GM12878 (cell line): ENCODE measurements around the gene TEKT2. TPM values are rescaled to one million over a fixed set of nuclear protein-coding genes. Genes with fewer than 3 reads are reported as not detected.

Experiments used
- ATAC-seq: fragments of 200-7000 bp; cut with Tn5 transposase; 3 replicates; pipeline ENCODE4 v1.9.1; 2020; ENCODE audit warnings: mild to moderate bottlenecking, moderate library complexity
- BruUV-seq: library from RNA; stranded (reverse); fragments of 400-500 nt; replicated peaks from 2 replicates; lab custom pipeline; 2021; lab: Mats Ljungman, UMichigan
- CTCF ChIA-PET: fragments of 300-600 bp; sonication (Branson Sonifier 250); formaldehyde crosslinking; extraction: SDS; loops from one replicate; lab custom pipeline; 2021; ENCODE audit warnings: inconsistent platforms; lab: Yijun Ruan, JAX
- POLR2A ChIA-PET: fragments of 350-600 bp; formaldehyde crosslinking; extraction: SDS; loops from one replicate; lab custom pipeline; 2021; ENCODE audit warnings: inconsistent platforms; lab: Charles Lee
- RAD21 ChIA-PET: fragments of 300-600 bp; sonication (Branson Sonifier 250); formaldehyde crosslinking; loops from one replicate; lab custom pipeline; 2023; ENCODE audit warnings: antibody characterized with exemption; ENCODE audit not compliant: unreplicated experiment; lab: Charles Lee
- SMC1A ChIA-PET: fragments of 300-600 bp; sonication (Branson Sonifier 250); formaldehyde crosslinking; loops from one replicate; lab custom pipeline; 2023; ENCODE audit not compliant: unreplicated experiment, uncharacterized antibody; lab: Charles Lee
- DNase-seq: peaks from one replicate; pipeline ENCODE4 v3.0.0-alpha.2; 2011; ENCODE audit warnings: low read depth, low spot score
- FAIRE-seq: peaks from 3 replicates; lab custom pipeline; 2011; peaks lifted over from hg19 to GRCh38; lab: Jason Lieb, UNC
- H2AFZ ChIP-seq: 2 replicates; pipeline ENCODE4 v1.6.0; 2011; ENCODE audit warnings: low read depth, low read length, control low read depth; ENCODE audit not compliant: control insufficient read depth
- H3K27ac ChIP-seq: 2 replicates; pipeline ENCODE4 v1.5.1; 2011; ENCODE audit warnings: control low read depth; ENCODE audit not compliant: control insufficient read depth, insufficient read depth
- H3K27me3 ChIP-seq, 2 experiments: replicated peaks in 1 of 2; 2 replicates each; pipeline versions ENCODE4 v1.6.0 to v1.6.1; 2011; ENCODE audit warnings: low read length in 1 of 2; ENCODE audit not compliant: control insufficient read depth in 2 of 2, insufficient read depth in 2 of 2
- H3K36me3 ChIP-seq, 2 experiments: 2 replicates each; pipeline ENCODE4 v1.5.1; 2011; ENCODE audit warnings: low read length in 1 of 2; ENCODE audit not compliant: control insufficient read depth in 2 of 2, insufficient read depth in 2 of 2
- H3K4me1 ChIP-seq: 2 replicates; pipeline ENCODE4 v1.6.1; 2011; ENCODE audit warnings: mild to moderate bottlenecking, low read length, moderate library complexity, mixed read lengths; ENCODE audit not compliant: control insufficient read depth, insufficient read depth
- H3K4me2 ChIP-seq: 2 replicates; pipeline ENCODE4 v1.6.0; 2011; ENCODE audit warnings: control low read depth; ENCODE audit not compliant: control insufficient read depth, insufficient read depth
- H3K4me3 ChIP-seq: fragments of 200-600 bp; sonication (generic); 2 replicates; pipeline ENCODE4 v1.5.1; 2016
- H3K79me2 ChIP-seq: 2 replicates; pipeline ENCODE4 v1.6.0; 2011; ENCODE audit warnings: low read length; ENCODE audit not compliant: control insufficient read depth, insufficient read depth
- H3K9ac ChIP-seq: 2 replicates; pipeline ENCODE4 v1.8.0; 2011; ENCODE audit warnings: low read length, control low read depth, mixed read lengths; ENCODE audit not compliant: control insufficient read depth, insufficient read depth
- H3K9me3 ChIP-seq: replicated peaks from 3 replicates; pipeline ENCODE4 v1.5.1; 2011; ENCODE audit warnings: mild to moderate bottlenecking, low read length; ENCODE audit not compliant: control insufficient read depth, insufficient read depth
- H4K20me1 ChIP-seq: 2 replicates; pipeline ENCODE4 v1.6.0; 2011; ENCODE audit not compliant: control insufficient read depth, insufficient read depth
- EZH2 ChIP-seq: IDR thresholded peaks from 2 replicates; pipeline ENCODE4 v1.6.1; 2012; ENCODE audit warnings: low read depth, mild to moderate bottlenecking, control low read depth, inconsistent platforms, low read length, borderline replicate concordance; ENCODE audit not compliant: control insufficient read depth
- GABPA ChIP-seq: IDR thresholded peaks from 2 replicates; pipeline ENCODE4 v1.6.1; 2014; ENCODE audit warnings: antibody characterized with exemption, low read depth, mild to moderate bottlenecking, inconsistent platforms
- IRF4 ChIP-seq: IDR thresholded peaks from 2 replicates; pipeline ENCODE4 v1.6.1; 2011; ENCODE audit warnings: low read depth, low read length
- SIX5 ChIP-seq: IDR thresholded peaks from 2 replicates; pipeline ENCODE4 v1.6.1; 2011; ENCODE audit warnings: mild to moderate bottlenecking, low read depth, low read length, moderate library complexity; ENCODE audit not compliant: severe bottlenecking
- SUZ12 ChIP-seq: fragments of 200-600 bp; sonication (generic); IDR thresholded peaks from one replicate; pipeline ENCODE4 v1.6.1; 2018; ENCODE audit warnings: antibody characterized with exemption, mild to moderate bottlenecking; ENCODE audit not compliant: unreplicated experiment
- YBX1 ChIP-seq: fragments of 450-650 bp; IDR thresholded peaks from 2 replicates; pipeline ENCODE4 v1.6.1; 2016; ENCODE audit warnings: antibody characterized with exemption
- ZNF24 ChIP-seq: fragments of 450-650 bp; IDR thresholded peaks from 2 replicates; pipeline ENCODE4 v1.6.1; 2017; ENCODE audit warnings: antibody characterized with exemption, mild to moderate bottlenecking
- ZSCAN29 ChIP-seq: fragments of 450-650 bp; IDR thresholded peaks from 2 replicates; pipeline ENCODE4 v1.6.1; 2017; ENCODE audit warnings: mild to moderate bottlenecking, moderate library complexity
- WGBS: methylation state at CpG from one replicate; pipeline ENCODE4 v1.1.6; 2016; ENCODE audit warnings: low lambda C conversion rate; ENCODE audit not compliant: insufficient replicate concordance, insufficient coverage; ENCODE audit errors: missing lambda C conversion rate; 5-methylcytosine and 5-hydroxymethylcytosine counted together
- in situ Hi-C: fragments of 300-500 bp; cut with MboI; formaldehyde crosslinking; loops from 9 replicates; pipeline ENCODE4 v1.14.3; 2018; ENCODE audit warnings: mixed read lengths
- intact Hi-C: fragments of 100-400 bp; cut with micrococcal nuclease; formaldehyde crosslinking; loops from one replicate; pipeline ENCODE4 v1.14.2; 2022; ENCODE audit not compliant: unreplicated experiment
- polyA plus RNA-seq, 11 experiments: library from polyadenylated mRNA; depleted of rRNA in 4 of 11; unstranded in 6 of 11; stranded (reverse) in 5 of 11; fragments of >200 nt; fragmentation: Nextera tagmentation in 4 of 11; fragmentation: Illumina TruSeq in 1 of 11; extraction: Ambion mirVana in 4 of 11; extraction: Trizol in 1 of 11; gene quantifications; 1 replicate in 1 of 11; 2 replicates in 10 of 11; pipeline versions ENCODE4 v1.2.1 to v1.2.3, GENCODE V29; 2011 to 2016; ENCODE audit warnings: inconsistent platforms in 2 of 11, missing spikeins in 2 of 11, low read depth in 1 of 11
- total RNA-seq, 4 experiments: library from RNA; depleted of rRNA in 3 of 4; stranded (reverse); fragments of >200 nt in 3 of 4; fragmentation: Illumina TruSeq in 1 of 4; extraction: Trizol in 1 of 4; gene quantifications; 2 replicates each; pipeline versions ENCODE4 v1.2.1 to v1.2.3, GENCODE V29; 2013 to 2021
- TF ChIP-seq, protein P1 (sequence below): fragments of 450-650 bp; IDR thresholded peaks from 2 replicates; pipeline ENCODE4 v1.6.1; 2017; ENCODE audit warnings: mild to moderate bottlenecking, low read depth, inconsistent platforms; ENCODE audit not compliant: poor library complexity, severe bottlenecking
- TF ChIP-seq, protein P2 (sequence below), 3 experiments: IDR thresholded peaks in 2 of 3; conservative IDR thresholded peaks in 1 of 3; 2 replicates each; pipeline ENCODE4 v1.5.1; 2011; ENCODE audit warnings: low read depth in 3 of 3, low read length in 3 of 3, mild to moderate bottlenecking in 3 of 3, control low read depth in 2 of 3, moderate library complexity in 2 of 3, inconsistent platforms in 1 of 3, mixed read lengths in 1 of 3; ENCODE audit not compliant: control insufficient read depth in 2 of 3, insufficient read depth in 1 of 3; ENCODE audit errors: extremely low read depth in 1 of 3
- TF ChIP-seq, protein P3 (sequence below): fragments of 450-650 bp; IDR thresholded peaks from 2 replicates; pipeline ENCODE4 v1.6.1; 2016; ENCODE audit warnings: mild to moderate bottlenecking
- TF ChIP-seq, protein P4 (sequence below): fragments of 450-650 bp; IDR thresholded peaks from 2 replicates; pipeline ENCODE4 v1.6.1; 2017; ENCODE audit warnings: mild to moderate bottlenecking, moderate library complexity

The TEKT2 gene
- total and polyA plus RNA-seq, 10 of the 15 experiments (the other 5 are each of a cell fraction or from before 2014, with no cell fraction given): 0.07 to 0.13 TPM; not detected in 8

DNA sequence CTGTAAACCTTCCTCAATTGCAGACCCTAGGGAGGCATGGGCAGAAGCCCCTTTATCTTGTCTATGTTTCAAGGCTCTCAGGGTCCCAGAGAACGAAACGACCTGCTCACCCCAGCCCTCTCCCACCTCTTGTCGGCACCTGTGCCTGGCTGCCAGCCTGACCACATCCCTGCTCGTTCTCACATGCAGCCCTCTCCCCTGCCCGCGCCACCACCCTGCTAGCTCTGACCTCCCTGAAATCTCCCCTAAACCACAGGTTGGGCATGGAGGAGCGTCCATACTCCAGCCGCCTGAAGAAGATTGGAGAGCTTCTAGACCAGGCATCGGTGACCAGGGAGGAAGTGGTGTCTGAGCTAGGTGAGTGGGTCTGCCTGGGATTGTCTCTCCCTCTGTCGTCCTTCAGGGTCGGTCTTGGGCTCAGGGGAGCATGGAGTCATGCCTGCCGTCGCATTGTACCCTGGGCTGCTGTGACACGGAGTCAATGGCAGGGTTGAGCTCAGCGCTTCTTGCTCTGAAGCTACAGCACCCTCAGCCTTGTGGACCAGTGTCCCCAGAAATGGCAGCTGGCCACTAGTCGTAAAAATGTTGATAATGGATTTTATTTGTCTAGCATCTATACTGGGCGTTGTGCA, 8.4 kb downstream of the TEKT2 start:
- ChIA-PET RAD21 (interaction anchor here (1.0 kb wide), 1 partner anchor 236 kb away, joined by 3 read pairs; no protein-coding TSS in a partner anchor), CTCF (no interaction called here), POLR2A (no interaction called here), SMC1A (interaction anchor here (1.2 kb wide), 1 partner anchor 13 kb away, joined by 3 read pairs; no protein-coding TSS in a partner anchor)
- in situ Hi-C loops: loop anchor here (5.0 kb wide), 2 partner anchors 50 to 95 kb away; no protein-coding TSS in a partner anchor
- H3K4me1 ChIP-seq: no peaks in the 10 kb centered on the region; the same call in 1 of the 2 replicates
- WGBS: 97% methylated on average over 17 of the region's 17 CpGs
- FAIRE-seq: no peak
- H3K79me2 ChIP-seq: peaks cover 20% of the 10 kb centered on the region
- H4K20me1 ChIP-seq: no peaks in the 10 kb centered on the region
- H3K4me3 ChIP-seq: no peak overlapping the region
- H3K4me2 ChIP-seq: no peak overlapping the region
- H3K9me3 ChIP-seq: no peaks in the 10 kb centered on the region
- no peaks in the 10 kb centered on the region for H3K27me3 ChIP-seq
- no peak overlapping the region for H3K9ac ChIP-seq
- intact Hi-C loops: no loop called here
- H3K27ac ChIP-seq: no peak overlapping the region
- no peak for DNase-seq
- no peak overlapping the region for H2AFZ ChIP-seq
- no peak for ATAC-seq
- peaks cover 17 to 19% of the 10 kb centered on the region in 2 experiments for H3K36me3 ChIP-seq
- no TSS peak for BruUV-seq
- TF ChIP-seq ZNF24 (no peak), SIX5 (no peak), EZH2 (no peak), YBX1 (no peak), GABPA (no peak), IRF4 (no peak), ZSCAN29 (no peak), SUZ12 (no peak)
- TF ChIP-seq, protein P1, sequence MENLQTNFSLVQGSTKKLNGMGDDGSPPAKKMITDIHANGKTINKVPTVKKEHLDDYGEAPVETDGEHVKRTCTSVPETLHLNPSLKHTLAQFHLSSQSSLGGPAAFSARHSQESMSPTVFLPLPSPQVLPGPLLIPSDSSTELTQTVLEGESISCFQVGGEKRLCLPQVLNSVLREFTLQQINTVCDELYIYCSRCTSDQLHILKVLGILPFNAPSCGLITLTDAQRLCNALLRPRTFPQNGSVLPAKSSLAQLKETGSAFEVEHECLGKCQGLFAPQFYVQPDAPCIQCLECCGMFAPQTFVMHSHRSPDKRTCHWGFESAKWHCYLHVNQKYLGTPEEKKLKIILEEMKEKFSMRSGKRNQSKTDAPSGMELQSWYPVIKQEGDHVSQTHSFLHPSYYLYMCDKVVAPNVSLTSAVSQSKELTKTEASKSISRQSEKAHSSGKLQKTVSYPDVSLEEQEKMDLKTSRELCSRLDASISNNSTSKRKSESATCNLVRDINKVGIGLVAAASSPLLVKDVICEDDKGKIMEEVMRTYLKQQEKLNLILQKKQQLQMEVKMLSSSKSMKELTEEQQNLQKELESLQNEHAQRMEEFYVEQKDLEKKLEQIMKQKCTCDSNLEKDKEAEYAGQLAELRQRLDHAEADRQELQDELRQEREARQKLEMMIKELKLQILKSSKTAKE: no peak
- TF ChIP-seq, protein P2, sequence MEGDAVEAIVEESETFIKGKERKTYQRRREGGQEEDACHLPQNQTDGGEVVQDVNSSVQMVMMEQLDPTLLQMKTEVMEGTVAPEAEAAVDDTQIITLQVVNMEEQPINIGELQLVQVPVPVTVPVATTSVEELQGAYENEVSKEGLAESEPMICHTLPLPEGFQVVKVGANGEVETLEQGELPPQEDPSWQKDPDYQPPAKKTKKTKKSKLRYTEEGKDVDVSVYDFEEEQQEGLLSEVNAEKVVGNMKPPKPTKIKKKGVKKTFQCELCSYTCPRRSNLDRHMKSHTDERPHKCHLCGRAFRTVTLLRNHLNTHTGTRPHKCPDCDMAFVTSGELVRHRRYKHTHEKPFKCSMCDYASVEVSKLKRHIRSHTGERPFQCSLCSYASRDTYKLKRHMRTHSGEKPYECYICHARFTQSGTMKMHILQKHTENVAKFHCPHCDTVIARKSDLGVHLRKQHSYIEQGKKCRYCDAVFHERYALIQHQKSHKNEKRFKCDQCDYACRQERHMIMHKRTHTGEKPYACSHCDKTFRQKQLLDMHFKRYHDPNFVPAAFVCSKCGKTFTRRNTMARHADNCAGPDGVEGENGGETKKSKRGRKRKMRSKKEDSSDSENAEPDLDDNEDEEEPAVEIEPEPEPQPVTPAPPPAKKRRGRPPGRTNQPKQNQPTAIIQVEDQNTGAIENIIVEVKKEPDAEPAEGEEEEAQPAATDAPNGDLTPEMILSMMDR (IDR thresholded peaks at IDR 0.05 in 2 of 3, conservative IDR thresholded peaks at IDR 0.05 in 1 of 3; ENCODE audit: control insufficient read depth in 2 of 3, extremely low read depth in 1 of 3, insufficient read depth in 1 of 3, low read depth in 3 of 3, low read length in 3 of 3): no peak
- TF ChIP-seq, protein P3, sequence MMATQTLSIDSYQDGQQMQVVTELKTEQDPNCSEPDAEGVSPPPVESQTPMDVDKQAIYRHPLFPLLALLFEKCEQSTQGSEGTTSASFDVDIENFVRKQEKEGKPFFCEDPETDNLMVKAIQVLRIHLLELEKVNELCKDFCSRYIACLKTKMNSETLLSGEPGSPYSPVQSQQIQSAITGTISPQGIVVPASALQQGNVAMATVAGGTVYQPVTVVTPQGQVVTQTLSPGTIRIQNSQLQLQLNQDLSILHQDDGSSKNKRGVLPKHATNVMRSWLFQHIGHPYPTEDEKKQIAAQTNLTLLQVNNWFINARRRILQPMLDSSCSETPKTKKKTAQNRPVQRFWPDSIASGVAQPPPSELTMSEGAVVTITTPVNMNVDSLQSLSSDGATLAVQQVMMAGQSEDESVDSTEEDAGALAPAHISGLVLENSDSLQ: no peak
- TF ChIP-seq, protein P4, sequence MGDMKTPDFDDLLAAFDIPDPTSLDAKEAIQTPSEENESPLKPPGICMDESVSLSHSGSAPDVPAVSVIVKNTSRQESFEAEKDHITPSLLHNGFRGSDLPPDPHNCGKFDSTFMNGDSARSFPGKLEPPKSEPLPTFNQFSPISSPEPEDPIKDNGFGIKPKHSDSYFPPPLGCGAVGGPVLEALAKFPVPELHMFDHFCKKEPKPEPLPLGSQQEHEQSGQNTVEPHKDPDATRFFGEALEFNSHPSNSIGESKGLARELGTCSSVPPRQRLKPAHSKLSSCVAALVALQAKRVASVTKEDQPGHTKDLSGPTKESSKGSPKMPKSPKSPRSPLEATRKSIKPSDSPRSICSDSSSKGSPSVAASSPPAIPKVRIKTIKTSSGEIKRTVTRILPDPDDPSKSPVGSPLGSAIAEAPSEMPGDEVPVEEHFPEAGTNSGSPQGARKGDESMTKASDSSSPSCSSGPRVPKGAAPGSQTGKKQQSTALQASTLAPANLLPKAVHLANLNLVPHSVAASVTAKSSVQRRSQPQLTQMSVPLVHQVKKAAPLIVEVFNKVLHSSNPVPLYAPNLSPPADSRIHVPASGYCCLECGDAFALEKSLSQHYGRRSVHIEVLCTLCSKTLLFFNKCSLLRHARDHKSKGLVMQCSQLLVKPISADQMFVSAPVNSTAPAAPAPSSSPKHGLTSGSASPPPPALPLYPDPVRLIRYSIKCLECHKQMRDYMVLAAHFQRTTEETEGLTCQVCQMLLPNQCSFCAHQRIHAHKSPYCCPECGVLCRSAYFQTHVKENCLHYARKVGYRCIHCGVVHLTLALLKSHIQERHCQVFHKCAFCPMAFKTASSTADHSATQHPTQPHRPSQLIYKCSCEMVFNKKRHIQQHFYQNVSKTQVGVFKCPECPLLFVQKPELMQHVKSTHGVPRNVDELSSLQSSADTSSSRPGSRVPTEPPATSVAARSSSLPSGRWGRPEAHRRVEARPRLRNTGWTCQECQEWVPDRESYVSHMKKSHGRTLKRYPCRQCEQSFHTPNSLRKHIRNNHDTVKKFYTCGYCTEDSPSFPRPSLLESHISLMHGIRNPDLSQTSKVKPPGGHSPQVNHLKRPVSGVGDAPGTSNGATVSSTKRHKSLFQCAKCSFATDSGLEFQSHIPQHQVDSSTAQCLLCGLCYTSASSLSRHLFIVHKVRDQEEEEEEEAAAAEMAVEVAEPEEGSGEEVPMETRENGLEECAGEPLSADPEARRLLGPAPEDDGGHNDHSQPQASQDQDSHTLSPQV: no peak
